ENCODE measurements around the gene LCA5. TPM values are rescaled to one million over a fixed set of nuclear protein-coding genes. Genes with fewer than 3 reads are reported as not detected.

LCA5 gene
- total RNA-seq, 4 donors from 2014 or later, result 0.37 to 2.2 (median 1.6) TPM; not detected in 1

DNA sequence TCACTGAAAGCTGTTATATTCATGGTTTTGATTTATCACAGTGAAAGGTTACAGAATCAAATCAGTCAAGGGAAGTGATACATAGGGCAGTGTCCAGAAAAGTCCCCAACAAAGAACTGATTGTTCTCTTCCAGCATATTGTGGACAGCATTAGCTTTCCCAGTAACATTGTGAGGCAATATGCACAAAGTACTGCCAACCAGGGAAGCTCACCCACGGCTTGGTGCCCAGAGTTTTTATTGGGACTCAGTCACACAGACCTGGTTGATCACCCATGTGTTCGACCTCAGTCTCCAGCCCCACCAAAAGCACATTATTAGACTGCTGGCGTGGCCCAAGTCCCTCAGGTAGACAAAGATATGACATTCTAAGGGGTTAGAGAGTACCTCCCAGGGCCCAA lies 76.0 kb downstream of the LCA5 start:
- Histone ChIP-seq H3K9me3 (no peaks in the 10 kb centered on the region), H3K4me3 (no peak overlapping the region), H3K27me3 (no peaks in the 10 kb centered on the region), H3K4me1 (peaks cover 0 to 9% (median 0%) of the 10 kb centered on the region in 4 donors), H3K36me3 (no peaks in the 10 kb centered on the region), H3K27ac (no peak overlapping the region)
- in situ Hi-C loops (cut with MboI; ENCODE audit: low pct_ligation_motif_present in 1 of 4, low pct_unique_long_range_greater_than_20kb in 1 of 4, low sequenced_read_pairs in 3 of 4) (no loop called here), intact Hi-C loops (cut with DNase I; ENCODE audit: low total_unique reads) (no loop called here)
- 50 to 80% methylated on average over 1 to 3 of the region's 3 CpGs for WGBS, 2 donors (ENCODE audit: low coverage in 1 of 2)
- DNase-seq, result no peak
- no peak for TF ChIP-seq EP300 (IDR thresholded peaks at IDR 0.05; ENCODE audit: low read depth)
- no peak for TF ChIP-seq POLR2AphosphoS5 (IDR thresholded peaks at IDR 0.05)
- TF ChIP-seq POLR2A (IDR thresholded peaks at IDR 0.05), result no peak
- TF ChIP-seq, protein P1, sequence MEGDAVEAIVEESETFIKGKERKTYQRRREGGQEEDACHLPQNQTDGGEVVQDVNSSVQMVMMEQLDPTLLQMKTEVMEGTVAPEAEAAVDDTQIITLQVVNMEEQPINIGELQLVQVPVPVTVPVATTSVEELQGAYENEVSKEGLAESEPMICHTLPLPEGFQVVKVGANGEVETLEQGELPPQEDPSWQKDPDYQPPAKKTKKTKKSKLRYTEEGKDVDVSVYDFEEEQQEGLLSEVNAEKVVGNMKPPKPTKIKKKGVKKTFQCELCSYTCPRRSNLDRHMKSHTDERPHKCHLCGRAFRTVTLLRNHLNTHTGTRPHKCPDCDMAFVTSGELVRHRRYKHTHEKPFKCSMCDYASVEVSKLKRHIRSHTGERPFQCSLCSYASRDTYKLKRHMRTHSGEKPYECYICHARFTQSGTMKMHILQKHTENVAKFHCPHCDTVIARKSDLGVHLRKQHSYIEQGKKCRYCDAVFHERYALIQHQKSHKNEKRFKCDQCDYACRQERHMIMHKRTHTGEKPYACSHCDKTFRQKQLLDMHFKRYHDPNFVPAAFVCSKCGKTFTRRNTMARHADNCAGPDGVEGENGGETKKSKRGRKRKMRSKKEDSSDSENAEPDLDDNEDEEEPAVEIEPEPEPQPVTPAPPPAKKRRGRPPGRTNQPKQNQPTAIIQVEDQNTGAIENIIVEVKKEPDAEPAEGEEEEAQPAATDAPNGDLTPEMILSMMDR (IDR thresholded peaks at IDR 0.05), result no peak

DNA sequence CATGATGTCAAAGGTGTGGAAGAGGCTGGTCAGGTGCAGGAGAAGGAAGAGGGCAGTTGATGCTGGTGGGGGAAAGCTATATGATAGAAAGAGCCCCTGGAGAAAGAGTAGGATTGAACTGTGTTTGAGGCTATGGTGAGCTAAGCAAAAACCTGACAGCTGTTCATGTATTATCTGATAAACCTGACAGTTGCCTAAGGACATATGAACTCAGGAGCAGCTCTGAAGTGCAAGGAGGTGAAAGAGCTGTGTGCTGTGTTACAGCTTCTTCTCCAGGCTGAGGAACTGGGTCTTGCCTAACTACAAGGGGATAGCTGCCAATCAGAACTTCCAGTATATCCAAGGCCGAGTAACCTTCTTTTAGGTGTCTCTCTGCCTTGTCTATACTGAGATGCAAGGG lies 81.8 kb downstream of the LCA5 start:
- Histone ChIP-seq H3K4me1 (no peaks in the 10 kb centered on the region), H3K36me3 (no peaks in the 10 kb centered on the region), H3K9me3 (no peaks in the 10 kb centered on the region), H3K27me3 (no peaks in the 10 kb centered on the region), H3K27ac (no peak overlapping the region), H3K4me3 (no peak overlapping the region)
- in situ Hi-C loops (cut with MboI; ENCODE audit: low pct_ligation_motif_present in 1 of 4, low pct_unique_long_range_greater_than_20kb in 1 of 4, low sequenced_read_pairs in 3 of 4), result no loop called here
- WGBS, 2 donors (ENCODE audit: low coverage in 1 of 2), result 80 to 88% methylated on average over 1 of the region's 1 CpG
- intact Hi-C loops (cut with DNase I; ENCODE audit: low total_unique reads), result no loop called here
- DNase-seq, result no peak
- TF ChIP-seq POLR2A (IDR thresholded peaks at IDR 0.05) (no peak), EP300 (IDR thresholded peaks at IDR 0.05; ENCODE audit: low read depth) (no peak), POLR2AphosphoS5 (IDR thresholded peaks at IDR 0.05) (no peak)
- TF ChIP-seq, protein P1 (IDR thresholded peaks at IDR 0.05), result no peak

DNA sequence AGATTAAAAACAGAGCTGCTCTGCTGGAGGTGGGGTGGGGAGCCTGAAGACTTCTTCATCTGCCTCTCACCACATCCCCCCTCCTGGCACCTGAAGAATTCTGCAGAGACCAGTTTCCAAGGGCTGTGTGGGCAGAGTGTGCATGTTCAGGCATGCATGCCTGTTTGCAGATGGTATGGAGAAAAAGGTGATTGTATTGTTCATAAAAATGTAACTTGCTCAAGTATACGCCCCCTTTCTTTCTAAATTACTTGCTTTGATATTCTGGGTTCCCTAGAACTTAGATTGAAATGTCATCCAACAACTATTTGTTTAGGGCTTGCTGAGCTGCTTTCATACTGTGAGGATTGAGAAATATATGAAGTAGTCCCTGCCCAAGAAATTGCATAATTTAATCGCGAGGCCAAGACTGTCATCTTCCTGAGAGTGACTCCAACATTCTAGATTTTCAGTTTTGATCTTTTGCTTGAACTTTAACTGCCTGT lies 83.6 kb downstream of the LCA5 start:
- WGBS, 2 donors (ENCODE audit: low coverage in 1 of 2), result 72 to 75% methylated on average over 3 of the region's 3 CpGs
- no peaks in the 10 kb centered on the region for H3K4me1 ChIP-seq
- DNase-seq, result no peak
- no peak overlapping the region for H3K4me3 ChIP-seq
- TF ChIP-seq EP300 (IDR thresholded peaks at IDR 0.05; ENCODE audit: low read depth) (no peak), POLR2AphosphoS5 (IDR thresholded peaks at IDR 0.05) (no peak), POLR2A (IDR thresholded peaks at IDR 0.05) (no peak)
- TF ChIP-seq, protein P1 (IDR thresholded peaks at IDR 0.05), result no peak
- H3K27me3 ChIP-seq, result no peaks in the 10 kb centered on the region
- no peaks in the 10 kb centered on the region for H3K36me3 ChIP-seq
- intact Hi-C loops (cut with DNase I; ENCODE audit: low total_unique reads) (no loop called here), in situ Hi-C loops (cut with MboI; ENCODE audit: low pct_ligation_motif_present in 1 of 4, low pct_unique_long_range_greater_than_20kb in 1 of 4, low sequenced_read_pairs in 3 of 4) (no loop called here)
- H3K9me3 ChIP-seq, result no peaks in the 10 kb centered on the region
- no peak overlapping the region for H3K27ac ChIP-seq

DNA sequence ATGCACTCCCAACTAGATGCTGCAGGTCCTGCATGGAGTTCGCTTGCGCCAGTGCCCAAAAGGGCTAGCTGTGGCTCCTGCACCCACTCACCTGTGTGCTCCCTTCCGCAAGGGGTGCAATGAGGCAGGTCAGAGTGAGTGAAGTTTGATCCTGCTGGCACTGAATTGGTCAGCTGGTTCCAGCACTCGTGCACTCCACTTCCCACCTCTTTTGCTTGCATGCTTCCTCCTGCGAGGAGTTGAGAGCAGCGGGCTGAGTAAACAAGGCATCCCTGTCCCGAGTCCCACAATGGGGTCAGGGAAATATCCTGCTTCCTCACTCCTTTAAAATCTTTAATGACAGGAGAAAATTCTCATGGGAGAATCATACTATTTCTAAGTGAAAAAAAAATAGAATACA lies 86.2 kb downstream of the LCA5 start:
- in situ Hi-C loops (cut with MboI; ENCODE audit: low pct_ligation_motif_present in 1 of 4, low pct_unique_long_range_greater_than_20kb in 1 of 4, low sequenced_read_pairs in 3 of 4) (no loop called here), intact Hi-C loops (cut with DNase I; ENCODE audit: low total_unique reads) (no loop called here)
- Histone ChIP-seq H3K4me3 (no peak overlapping the region), H3K4me1 (no peaks in the 10 kb centered on the region), H3K36me3 (no peaks in the 10 kb centered on the region), H3K27me3 (no peaks in the 10 kb centered on the region), H3K27ac (no peak overlapping the region), H3K9me3 (no peaks in the 10 kb centered on the region)
- 75 to 100% methylated on average over 1 to 7 of the region's 7 CpGs for WGBS, 2 donors (ENCODE audit: low coverage in 1 of 2)
- TF ChIP-seq, protein P1 (IDR thresholded peaks at IDR 0.05), result no peak
- TF ChIP-seq EP300 (IDR thresholded peaks at IDR 0.05; ENCODE audit: low read depth), result no peak
- TF ChIP-seq POLR2AphosphoS5 (IDR thresholded peaks at IDR 0.05), result no peak
- no peak for TF ChIP-seq POLR2A (IDR thresholded peaks at IDR 0.05)
- DNase-seq, result no peak
